ENCODE measurements around the gene BAG5.
A peak's percentile ranks its signal among the peaks of the same experiment; 100 is the strongest.

Gene BAG5

DNA sequence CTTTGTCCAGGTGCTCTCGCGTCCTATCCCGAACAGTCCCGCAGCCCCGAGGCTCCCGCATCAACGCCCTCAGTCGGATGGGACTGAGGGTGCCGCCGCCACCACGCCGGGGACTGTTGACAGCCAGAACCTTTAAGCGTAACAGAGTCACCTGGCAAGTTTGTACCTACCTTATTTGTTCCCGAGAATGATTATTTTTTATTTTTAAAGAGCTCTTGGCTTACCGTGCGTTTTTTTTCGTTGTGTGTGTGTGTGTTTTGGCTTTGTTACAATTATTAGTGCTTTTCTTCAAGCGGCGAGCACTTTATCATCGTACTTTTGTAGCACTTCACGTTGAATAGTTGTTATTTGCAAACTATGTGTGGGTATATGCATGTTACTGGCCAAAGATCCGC, 766 bp upstream of the BAG5 start:
- DNase-seq: no peak

DNA sequence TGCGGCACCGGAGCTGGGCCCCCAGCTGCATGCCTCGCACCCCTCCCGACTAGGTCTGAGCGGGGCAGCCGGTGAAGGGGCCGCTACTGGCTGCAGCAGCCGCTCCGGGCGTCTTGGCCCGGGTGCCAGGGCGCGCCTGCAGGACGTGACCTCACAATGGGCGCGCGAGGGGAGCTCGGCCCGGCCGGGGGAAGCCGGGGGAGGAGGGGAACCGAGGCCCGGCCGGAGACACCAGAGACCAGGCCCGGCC, 353 bp downstream of the BAG5 start:
- peak; percentile 56 for DNase-seq

DNA sequence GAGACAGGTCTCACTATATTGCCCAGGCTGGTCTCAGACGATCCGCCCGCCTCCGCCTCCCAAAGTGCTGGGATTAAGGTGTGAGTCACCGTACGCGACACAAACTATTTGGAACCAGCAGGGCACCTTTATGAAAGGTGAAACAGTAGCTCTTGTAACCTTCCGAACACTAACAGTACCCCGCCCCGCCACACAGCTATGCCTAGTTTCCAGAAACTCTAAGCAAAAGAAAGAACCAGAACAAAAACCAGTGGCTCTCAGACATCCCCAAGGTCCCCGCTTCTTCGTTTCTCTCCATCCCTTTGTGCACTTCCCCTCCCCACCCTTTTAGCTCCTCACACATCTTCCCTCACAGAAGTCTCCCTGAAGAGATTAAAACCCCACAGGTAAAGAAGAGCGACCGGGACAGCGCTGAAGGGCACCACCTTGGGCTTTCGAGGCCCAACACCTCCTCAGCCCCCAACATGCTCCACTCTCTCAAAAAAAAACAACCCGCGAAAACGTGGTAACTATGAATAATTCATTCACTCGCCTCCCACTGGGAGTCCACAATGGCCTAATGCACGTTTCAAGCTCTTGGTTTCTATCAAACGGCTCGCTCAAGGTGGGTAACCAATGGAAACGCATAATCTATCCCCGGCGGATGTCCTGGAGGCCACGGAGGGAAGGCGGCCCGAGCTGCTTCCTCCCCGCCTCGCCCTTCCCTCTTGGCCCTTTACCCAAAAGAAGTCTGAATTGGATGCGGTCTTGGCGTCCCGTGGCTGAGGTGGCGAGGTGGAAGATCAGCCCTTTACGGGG, 877 bp downstream of the BAG5 start:
- peak; percentile 73 for DNase-seq

DNA sequence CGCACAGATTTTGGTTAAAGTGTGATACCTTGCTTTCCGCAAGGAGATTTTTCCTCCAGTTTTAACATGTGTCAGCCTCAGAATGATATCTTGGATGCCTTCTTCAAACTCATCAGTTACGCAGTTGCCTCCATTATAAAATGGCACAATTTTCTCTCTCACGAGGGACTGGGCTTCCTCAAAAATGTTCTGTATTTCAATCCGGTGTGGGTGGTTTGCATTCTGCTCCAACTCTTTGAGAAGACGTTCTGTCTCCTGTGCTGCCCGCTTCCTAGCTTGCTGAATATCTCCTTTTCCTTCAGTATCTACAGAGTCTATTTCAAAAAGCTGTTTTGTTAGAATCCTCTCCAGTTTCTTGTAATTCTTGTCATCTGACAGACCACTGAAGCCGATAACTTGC, 1.8 kb downstream of the BAG5 start:
- DNase-seq: no peak

DNA sequence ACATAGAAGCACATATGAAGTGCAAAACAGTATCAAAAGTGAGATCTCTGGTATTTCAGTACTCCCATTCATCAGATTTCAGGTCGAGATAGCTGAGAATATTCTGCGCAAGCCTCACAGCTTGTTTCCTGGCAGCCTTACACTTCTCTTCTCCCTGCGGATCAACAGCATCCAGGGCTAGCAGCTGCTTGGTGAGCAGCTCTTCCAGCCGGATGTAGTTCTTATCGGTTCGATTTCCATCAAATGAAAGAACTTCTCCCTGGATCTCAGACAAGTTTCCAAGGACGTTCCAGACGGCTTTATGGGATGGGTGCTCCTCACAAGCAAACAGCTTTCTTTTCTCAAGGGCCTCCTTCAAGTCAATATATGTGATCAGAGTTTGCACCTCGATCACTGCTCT, 2.7 kb downstream of the BAG5 start:
- no peak for DNase-seq

DNA sequence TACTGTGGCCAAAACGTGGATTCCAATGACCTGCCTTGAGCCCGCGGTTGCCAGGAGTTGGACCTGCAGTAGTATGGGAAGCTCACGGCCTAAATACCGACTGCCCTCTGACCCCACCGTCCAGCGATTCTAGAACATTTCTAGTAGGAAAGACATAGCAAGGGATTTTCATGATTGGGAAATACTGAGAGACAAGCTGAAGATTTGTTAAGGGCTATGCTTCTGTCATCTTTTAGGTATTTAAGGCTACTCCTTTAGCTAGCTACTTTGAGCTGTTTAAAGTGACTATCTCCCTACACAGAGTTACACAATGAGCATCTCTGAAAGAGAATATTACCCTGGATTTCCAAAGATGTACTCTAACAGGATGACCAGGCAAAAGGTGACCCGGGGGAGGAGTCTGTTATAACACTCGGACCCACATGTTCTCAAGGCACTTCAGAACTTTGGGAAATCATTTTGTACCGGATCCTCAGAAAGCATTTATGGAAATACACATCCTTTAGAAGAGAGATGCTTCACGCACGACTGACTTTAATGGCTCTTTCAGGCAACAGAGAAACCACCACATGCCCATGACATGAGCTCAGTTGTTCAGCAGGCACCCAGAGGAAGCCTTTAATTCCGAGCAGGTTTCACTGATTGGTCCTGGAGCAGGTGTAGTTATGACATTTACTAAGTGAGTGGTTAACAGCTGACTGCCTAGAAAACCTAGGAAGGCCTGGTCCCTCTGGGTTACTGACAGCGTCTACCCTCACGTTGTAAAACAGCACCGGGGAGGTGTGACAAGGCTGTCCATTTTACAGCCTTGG, 4.2 kb downstream of the BAG5 start:
- no peak for DNase-seq

DNA sequence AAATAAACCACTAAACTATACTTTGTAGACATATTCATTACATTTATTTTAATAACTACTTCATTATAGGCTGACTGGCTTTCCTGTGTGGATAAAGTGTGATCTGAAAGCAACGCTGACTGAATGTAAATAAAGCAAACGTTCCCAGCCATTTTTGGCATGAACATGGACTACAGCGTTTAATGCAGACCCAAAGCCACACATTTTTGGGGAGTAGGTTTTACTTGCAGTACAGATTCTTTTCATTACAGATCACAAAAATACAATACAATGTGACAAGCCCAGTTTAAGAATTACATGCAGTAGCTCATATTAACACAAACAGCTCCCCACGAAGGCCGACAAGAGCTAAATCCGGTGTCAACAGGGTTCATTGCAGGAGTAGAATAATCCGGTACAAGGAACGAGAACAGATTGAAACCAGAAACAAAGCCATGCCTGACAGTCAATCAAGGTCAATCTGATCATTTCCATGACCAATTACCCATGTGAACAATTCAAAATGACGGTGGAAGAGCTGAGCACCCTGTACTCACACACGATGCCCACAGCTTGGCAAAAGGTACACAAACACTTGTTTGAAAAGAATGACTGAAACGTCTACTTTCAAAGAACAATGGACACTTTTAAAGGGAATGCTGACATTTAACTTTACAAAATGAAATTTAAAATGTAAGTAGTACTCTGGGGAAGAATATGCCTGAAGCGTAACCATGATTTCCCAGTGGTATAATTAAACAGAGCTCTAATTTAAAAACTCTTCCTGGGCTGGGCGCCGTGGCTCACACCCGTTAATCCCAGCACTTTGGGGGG, 5.3 kb downstream of the BAG5 start:
- no peak for DNase-seq

DNA sequence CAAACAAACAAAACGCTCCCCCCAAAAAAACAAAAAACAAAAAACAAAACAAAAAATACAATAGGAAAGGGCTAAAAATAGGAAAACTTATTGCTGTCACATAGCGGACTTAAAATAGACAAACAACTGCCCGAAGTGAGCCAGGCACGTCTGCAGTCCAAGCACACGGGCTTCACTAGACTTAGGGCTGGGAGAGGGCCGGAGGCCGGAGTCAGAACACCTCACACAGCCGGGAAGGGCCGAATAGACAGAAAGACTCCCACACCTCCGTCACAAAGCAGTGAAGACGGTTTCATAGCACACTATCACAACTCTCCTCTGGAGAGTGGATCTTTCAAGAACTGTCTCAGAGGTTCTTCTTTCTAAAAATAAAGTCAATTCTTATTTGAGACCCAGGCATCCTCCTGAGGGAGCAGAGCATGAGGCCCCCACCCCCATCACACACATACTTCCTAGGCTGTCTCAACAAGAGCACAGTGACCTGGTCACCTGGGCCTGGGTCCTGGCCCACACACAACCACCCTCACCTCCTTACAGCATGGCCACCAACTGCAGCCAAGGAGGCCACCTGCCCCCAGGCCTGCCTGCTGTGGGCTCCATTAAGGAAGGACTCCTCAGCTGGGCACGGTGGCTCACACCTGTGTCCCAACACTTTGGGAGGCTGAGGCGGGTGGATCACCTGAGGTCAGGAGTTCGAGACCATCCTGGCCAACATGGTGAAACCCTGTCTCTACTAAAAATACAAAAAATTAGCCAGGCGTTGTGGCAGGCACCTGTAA, 6.7 kb downstream of the BAG5 start:
- DNase-seq: no peak

DNA sequence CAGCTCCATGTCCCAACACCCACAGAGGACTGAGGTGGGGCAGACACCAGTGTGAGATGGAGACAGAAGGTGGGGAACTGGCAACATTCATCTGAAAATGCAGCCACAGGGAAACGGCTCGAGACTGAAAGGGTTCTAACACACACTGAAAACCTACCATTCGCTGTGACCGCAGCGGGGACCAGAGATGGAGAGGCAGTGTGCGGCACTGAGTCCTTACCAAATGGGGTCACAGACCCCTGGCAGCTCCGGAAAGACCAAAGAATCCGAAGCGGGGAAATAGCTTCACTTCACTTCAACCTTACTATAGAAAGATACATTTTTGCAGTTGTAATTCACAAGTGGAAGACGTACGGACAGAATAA, 9.6 kb downstream of the BAG5 start:
- DNase-seq: no peak

DNA sequence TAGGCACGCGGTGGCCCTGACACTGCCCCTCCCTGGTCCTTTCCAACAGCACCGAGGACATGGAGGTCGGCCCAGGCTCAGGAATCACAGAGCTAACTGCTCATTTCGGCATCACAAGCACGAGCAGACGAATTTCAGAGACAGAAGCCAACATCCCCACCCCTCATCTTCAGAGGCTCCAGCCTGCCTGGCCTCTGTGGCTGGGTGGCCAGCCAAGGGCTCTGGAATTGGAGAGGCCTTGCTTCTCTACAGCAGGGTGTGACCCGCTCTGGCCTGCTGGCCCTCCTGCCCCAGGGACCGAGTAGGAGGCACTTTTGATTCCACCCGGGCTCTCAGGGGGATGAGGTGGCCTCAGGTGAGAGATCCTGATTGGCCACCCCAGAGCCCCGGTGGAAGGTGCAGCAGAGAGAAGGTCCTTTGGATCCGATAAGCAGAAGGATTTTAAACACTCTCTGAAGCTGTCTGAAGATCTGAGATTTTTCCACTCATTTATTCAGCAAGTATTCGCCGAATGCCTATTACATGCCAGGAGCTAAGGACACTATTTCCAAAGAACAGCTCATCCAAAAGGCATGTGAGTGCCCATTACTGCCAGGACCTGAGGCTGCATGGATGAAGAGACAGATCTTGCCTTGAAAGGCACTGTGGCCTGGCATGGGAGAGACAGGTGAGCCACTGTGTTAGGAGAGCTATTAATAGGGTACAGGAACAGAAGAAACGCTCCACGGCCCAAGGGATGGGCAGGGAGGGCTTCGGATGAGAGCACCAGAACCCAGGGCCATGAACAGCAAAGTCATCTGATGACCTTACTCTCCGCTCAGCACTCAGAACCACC, 10.2 kb downstream of the BAG5 start:
- DNase-seq: no peak

DNA sequence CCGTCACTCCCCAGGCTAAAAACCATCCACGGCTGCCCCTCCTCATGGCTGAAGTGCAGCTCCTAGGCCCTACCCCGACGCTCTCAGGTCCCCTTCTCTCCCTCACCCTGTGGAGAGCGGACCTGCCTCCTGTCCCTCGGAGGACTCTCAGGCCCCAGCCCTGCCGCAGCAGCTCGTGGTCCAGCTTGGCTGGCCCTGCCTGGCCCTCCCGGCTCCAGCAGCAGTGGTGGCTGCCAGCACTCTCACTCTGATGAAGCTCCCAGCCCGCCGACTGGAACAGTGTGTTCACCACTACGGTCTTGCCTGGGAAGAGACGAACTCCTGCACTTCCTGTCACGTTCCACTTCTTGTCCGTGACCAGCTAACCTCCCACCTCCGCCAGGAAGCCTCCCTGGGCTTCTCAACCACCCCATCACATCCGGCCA, 11.1 kb downstream of the BAG5 start:
- DNase-seq: no peak

DNA sequence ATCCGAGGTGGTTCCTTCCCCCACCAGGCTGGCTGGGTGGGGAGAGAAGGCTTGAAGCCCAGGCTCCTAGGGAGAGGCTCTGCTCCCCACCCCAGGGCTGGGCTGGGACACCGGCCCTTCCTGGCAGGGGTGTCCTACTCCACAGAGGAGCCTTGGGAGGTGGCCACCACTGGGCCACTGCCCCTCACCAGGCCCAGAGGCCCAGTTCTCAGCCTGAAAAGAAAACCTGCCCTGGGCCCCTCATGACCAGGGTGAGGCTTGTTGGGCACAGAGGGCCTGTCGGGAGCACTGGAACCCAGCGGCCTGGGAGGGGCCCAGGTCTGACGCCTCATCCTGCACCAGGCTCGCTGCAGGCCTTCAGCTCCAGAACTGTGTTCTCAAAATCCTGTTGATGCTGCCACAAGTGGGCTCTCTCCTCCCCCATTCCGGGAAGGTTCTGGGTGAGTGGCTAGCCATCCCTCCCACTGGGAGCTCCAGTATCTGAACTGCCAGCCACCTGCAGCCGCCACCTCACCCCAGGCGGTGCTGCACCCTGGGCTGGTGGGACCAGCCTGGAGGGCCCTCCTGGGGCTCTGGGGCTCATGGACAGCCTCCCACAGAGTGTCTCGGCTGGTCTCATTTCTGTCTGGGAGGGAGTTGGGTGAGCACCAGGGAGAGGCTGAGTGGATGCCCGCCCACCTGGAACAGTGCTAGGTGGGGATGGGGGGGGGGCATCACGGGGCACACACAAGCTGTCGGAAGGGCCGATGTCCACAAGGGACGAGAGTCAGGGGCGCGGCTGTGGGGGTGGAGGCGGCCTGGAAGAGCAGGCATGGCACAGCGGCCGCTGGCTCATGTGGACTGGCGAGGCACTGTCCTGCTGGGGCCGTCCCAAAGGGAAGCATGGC, 11.8 kb downstream of the BAG5 start:
- DNase-seq: no peak

DNA sequence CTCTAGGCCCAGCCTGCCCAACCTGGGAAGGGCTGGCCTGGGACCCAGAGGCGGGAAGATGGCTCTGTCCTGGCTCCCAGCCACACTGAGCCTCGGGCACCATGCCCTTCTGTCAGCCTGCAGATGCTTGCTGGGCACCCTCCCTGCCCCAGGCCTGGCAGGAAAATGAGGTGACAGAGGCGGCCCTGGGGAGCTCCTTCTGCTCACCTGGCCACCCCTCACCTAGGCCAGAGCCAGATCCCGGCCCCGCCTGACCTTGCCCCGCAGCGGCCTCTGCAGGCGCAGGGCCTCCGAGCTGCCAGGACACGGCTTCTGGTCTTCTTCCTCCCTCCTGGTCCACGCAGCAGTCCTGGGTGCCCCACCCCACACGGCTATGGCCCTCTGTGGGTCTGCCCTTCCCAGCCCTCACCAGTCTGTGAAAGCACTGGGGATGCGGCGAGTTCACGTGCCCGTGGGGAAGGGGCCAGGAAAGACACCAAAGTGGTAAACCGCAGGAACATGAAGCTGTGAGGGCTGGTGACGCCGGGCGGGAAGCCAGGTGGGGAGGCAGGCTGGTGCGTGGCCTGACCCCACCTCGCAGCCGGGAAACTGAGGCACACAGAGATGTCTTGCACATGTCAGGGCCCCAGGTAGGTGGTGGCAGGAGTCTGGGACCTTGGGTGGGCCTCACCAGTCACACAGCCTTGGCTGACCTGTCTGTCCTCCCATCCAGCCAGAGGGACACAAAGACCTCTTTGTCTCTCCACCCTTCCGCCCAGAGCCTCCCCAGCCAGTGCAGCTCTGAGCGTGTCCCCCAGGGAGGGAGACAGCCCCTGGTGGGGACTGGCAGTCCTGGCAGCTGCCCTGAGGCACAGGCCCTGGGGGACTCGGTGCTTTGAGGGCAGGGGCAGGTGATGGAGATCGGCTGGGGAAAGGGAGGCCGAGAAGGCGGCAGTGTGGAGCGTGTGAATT, 12.8 kb downstream of the BAG5 start:
- DNase-seq: no peak

DNA sequence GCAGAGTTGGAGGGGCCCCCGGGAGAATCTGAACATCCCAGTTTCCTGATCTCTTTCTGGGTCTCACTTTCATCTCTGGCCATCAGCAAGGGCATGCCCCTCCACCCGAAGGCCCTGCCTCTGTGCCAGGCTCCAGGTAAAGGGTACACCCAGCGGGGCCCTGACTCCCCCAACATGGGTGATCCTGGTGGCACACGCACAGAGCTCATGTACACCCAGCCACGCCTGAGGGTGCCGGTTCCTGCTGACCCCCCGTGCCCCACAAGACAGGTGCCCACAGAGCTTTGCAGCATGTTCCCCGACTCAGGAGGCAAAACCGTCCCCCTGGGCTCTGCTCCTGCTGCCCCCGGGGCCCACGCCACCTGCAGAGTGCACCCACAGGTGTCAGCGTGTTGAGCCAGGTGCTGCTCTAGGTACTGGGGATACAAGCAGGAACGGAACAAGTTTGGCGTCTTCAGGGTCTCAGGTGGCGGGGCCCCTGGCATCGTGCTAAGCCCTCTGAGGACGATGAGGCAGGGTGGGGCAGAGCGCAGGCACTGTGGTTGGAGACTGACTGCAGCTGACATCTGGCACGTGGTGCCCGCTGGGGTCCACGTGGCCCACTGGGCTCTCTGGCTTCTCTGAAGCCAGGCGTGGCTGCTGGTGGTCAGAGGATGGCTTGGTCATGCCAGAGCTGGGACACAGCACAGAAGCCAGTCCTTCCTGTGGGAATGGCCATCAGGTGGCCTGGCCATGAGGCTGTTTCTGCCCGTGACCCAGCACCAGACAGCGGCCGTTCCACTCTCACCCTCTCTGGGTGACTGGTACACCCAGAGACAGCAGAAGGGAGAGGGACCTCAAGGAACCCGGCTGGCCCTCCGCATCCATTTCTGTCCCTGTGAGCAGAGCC, 13.8 kb downstream of the BAG5 start:
- DNase-seq: no peak

DNA sequence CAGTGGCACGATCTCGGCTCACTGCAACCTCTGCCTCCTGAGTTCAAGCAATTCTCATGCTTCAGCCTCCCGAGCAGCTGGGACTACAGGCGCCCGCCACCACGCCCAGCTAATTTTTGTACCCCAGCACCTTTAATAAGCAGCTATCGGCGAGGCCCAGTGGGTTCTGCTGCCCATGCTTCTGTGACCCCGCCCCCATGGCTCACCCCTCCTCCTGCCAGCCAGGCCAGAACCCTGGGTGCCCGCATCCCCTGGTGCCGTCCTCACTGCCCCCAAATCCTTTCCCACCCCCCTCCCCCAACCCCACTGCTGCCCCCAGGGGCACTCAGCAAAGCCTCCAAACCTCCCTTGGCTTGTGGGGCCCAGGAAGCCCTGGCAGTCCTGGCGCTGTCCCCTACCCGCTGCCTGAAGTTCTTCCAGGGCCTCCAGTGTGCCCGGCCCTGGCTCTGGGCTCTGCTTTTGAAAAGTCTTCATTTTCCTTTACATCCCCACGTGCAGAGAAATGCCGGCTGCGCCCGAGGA, 14.5 kb downstream of the BAG5 start:
- no peak for DNase-seq

DNA sequence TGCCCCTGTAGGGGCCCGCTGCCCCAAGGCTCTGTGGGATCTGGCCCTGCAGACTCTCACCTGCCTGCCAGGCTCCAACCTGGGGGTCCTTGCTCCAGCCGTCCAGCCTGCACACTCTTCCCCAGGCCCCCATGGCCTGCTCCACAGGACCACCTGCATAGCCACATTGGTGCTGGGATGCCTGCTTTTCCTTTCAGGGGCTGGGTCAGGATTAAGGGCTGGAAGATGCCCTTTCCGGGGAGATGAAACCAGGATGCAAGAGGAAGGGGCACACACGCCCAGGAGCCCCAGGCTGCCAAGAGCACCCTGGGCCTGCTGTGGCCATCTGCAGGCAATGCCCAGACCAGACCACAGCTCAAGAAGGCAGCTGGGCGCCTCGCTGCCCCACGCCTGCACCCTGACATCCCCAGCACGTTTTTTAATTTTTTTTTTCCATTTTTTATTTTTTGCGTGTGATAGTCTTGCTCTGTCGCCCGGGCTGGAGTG, 15.0 kb downstream of the BAG5 start:
- DNase-seq: no peak

DNA sequence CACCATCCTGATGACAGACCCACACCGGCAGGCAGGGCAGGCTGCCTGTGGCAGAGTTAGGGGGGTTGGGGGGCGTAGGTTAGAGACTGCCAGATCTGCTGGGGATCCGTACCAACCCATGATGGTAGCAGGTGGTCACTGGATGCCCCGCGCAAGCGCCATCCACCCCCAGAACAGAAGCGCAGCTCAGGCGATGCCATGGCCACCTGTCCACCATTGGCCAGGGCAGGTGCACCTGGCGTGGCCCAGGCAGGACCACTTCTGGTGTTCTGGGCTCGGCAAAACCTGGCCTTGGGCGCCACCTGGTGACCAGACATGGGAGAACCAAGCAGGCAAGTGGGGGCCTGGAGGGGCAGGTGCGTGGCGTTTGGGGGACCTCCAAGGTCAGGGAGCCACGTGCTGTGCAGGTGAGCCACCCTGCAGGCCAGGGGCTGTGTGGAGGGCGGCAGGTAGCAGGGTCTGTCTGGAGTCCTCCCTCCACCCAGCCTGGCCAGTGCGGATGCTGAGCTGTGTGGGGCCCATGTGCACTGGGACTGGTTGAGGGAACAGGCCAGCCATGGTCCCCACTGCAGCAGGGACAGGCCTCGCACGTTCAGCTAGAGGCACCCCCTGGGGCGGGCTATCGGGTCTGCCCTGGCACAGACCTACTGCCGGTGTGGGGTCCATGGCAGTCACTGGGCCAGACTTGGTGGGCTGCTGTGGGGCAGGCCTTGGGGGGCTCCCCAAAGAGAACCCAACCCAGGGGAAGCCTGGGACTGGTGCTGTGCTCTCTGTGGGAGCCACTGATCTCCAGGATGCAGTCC, 15.6 kb downstream of the BAG5 start:
- peak; percentile 78 for DNase-seq
